ENCODE results near the gene STOX2. TPM values are rescaled to one million over a fixed set of nuclear protein-coding genes. Genes with fewer than 3 reads are reported as not detected.

Gene STOX2
- total RNA-seq, 1 donor from 2014 or later: 2.5 TPM

DNA sequence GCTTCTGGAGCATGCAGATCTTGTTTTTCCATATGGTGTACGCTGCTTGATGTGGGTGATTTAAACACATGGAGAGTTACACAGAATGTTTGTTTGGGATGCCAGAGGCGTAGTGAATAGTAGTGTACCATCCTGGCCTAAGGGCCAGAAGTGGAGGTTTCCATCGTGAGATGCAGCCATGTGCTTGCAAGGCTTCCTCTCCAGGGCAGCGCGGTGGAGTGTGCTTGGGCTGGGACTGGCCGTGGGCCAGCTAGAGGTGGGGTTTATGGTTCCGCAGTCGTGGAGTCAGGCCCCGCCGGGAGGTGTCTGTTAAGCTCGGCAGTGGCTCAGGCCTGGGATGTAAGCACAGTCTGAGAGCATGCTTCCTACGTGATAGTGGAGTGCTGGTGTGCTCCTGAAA lies 14.0 kb downstream of the STOX2 start:
- no peak overlapping the region for H3K9ac ChIP-seq (ENCODE audit: low read length)
- FAIRE-seq (no peak), DNase-seq (ENCODE audit: low read depth) (no peak)
- H3K4me2 ChIP-seq (ENCODE audit: low read length): no peak overlapping the region
- no peaks in the 10 kb centered on the region for H3K9me3 ChIP-seq (ENCODE audit: insufficient read depth, low read depth, low read length)
- no peaks in the 10 kb centered on the region for H3K4me1 ChIP-seq (ENCODE audit: insufficient read depth, low read length)
- no peak overlapping the region for H3K27ac ChIP-seq (ENCODE audit: low read depth, low read length)
- Mint-ChIP-seq H3K9me3 (ENCODE audit: unreplicated experiment) (no peaks in the 10 kb centered on the region), H3K27me3 (ENCODE audit: low read depth, unreplicated experiment) (no peaks in the 10 kb centered on the region), H3K27ac (ENCODE audit: unreplicated experiment) (no peak overlapping the region), H3K4me3 (ENCODE audit: unreplicated experiment) (no peak overlapping the region), H3K36me3 (ENCODE audit: low read depth, unreplicated experiment) (no peaks in the 10 kb centered on the region), H3K4me1 (ENCODE audit: low read depth, unreplicated experiment) (no peaks in the 10 kb centered on the region)
- peaks cover 2% of the 10 kb centered on the region for H3K27me3 ChIP-seq (ENCODE audit: insufficient read depth, low read length)
- no peak overlapping the region for H3K4me3 ChIP-seq (ENCODE audit: insufficient read depth, low read depth, low read length)
- H2AFZ ChIP-seq (ENCODE audit: low read depth, low read length): no peak overlapping the region
- TF ChIP-seq, protein P1, sequence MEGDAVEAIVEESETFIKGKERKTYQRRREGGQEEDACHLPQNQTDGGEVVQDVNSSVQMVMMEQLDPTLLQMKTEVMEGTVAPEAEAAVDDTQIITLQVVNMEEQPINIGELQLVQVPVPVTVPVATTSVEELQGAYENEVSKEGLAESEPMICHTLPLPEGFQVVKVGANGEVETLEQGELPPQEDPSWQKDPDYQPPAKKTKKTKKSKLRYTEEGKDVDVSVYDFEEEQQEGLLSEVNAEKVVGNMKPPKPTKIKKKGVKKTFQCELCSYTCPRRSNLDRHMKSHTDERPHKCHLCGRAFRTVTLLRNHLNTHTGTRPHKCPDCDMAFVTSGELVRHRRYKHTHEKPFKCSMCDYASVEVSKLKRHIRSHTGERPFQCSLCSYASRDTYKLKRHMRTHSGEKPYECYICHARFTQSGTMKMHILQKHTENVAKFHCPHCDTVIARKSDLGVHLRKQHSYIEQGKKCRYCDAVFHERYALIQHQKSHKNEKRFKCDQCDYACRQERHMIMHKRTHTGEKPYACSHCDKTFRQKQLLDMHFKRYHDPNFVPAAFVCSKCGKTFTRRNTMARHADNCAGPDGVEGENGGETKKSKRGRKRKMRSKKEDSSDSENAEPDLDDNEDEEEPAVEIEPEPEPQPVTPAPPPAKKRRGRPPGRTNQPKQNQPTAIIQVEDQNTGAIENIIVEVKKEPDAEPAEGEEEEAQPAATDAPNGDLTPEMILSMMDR (IDR thresholded peaks at IDR 0.05; ENCODE audit: insufficient read depth, low read depth, low read length): no peak
- TF ChIP-seq EZH2 (IDR thresholded peaks at IDR 0.05; ENCODE audit: insufficient read depth, low read length): no peak
- no peaks in the 10 kb centered on the region for H3K36me3 ChIP-seq (ENCODE audit: insufficient read depth, low read length)
- no peaks in the 10 kb centered on the region for H3K79me2 ChIP-seq (ENCODE audit: insufficient read depth, low read length)
- no peaks in the 10 kb centered on the region for H4K20me1 ChIP-seq (ENCODE audit: insufficient read depth, low read length)

DNA sequence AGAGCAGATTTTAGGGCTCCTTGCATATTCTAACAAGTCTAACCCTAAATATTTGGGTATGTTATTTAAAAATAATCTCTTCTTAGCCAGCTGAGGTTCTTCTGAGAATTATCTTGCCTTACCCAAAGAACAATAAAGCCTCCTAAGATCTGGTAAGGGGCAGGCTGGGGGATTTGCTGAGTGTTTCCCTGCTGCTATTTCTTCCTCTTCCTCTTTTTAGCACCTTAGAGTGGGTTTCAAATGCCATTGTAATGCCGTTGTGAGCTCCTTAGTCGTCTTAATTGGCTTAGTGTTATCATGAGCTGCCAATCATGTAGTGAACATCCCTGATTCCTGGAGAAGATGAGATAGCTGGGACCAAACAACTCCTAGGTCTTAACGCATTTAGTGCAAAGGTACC lies 15.4 kb downstream of the STOX2 start:
- H2AFZ ChIP-seq (ENCODE audit: low read depth, low read length): no peak overlapping the region
- no peaks in the 10 kb centered on the region for H3K9me3 ChIP-seq (ENCODE audit: insufficient read depth, low read depth, low read length)
- no peak overlapping the region for H3K9ac ChIP-seq (ENCODE audit: low read length)
- H3K4me3 ChIP-seq (ENCODE audit: insufficient read depth, low read depth, low read length): no peak overlapping the region
- Mint-ChIP-seq H3K36me3 (ENCODE audit: low read depth, unreplicated experiment) (peaks cover 4% of the 10 kb centered on the region), H3K4me1 (ENCODE audit: low read depth, unreplicated experiment) (no peaks in the 10 kb centered on the region), H3K27me3 (ENCODE audit: low read depth, unreplicated experiment) (no peaks in the 10 kb centered on the region), H3K27ac (ENCODE audit: unreplicated experiment) (no peak overlapping the region), H3K4me3 (ENCODE audit: unreplicated experiment) (no peak overlapping the region), H3K9me3 (ENCODE audit: unreplicated experiment) (peaks cover 4% of the 10 kb centered on the region)
- no peaks in the 10 kb centered on the region for H3K36me3 ChIP-seq (ENCODE audit: insufficient read depth, low read length)
- H3K79me2 ChIP-seq (ENCODE audit: insufficient read depth, low read length): no peaks in the 10 kb centered on the region
- TF ChIP-seq, protein P1 (IDR thresholded peaks at IDR 0.05; ENCODE audit: insufficient read depth, low read depth, low read length): no peak
- TF ChIP-seq EZH2 (IDR thresholded peaks at IDR 0.05; ENCODE audit: insufficient read depth, low read length): no peak
- H3K27ac ChIP-seq (ENCODE audit: low read depth, low read length): no peak overlapping the region
- H3K4me1 ChIP-seq (ENCODE audit: insufficient read depth, low read length): no peaks in the 10 kb centered on the region
- no peak for DNase-seq (ENCODE audit: low read depth)
- peaks cover 2% of the 10 kb centered on the region for H3K27me3 ChIP-seq (ENCODE audit: insufficient read depth, low read length)
- no peak for FAIRE-seq
- H3K4me2 ChIP-seq (ENCODE audit: low read length): no peak overlapping the region
- H4K20me1 ChIP-seq (ENCODE audit: insufficient read depth, low read length): no peaks in the 10 kb centered on the region

DNA sequence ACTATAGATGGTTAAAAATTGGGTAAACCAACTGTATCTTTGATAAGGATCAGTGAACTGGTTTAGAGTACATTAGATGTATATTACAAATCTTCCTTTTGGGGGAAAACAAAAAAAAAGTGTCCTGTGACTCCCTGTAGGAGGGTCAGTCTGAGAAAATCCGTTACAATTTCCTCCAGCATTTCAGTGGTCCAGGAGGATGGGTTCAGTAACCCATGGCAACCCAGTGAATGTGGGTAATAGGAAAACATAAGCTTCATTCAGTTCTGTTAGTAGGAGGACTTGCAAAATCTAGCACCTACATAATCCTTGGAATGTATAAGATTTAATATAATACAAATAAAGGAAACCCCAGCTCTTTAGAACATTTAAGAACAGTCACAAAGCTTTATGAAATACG lies 16.2 kb downstream of the STOX2 start:
- H3K4me2 ChIP-seq (ENCODE audit: low read length): no peak overlapping the region

More for the DNA sequence above, 16.2 kb downstream of the STOX2 start:
- H2AFZ ChIP-seq (ENCODE audit: low read depth, low read length): no peak overlapping the region
- H3K9me3 ChIP-seq (ENCODE audit: insufficient read depth, low read depth, low read length): no peaks in the 10 kb centered on the region
- no peaks in the 10 kb centered on the region for H4K20me1 ChIP-seq (ENCODE audit: insufficient read depth, low read length)
- no peaks in the 10 kb centered on the region for H3K79me2 ChIP-seq (ENCODE audit: insufficient read depth, low read length)
- DNase-seq (ENCODE audit: low read depth) (no peak), FAIRE-seq (no peak)
- H3K27ac ChIP-seq (ENCODE audit: low read depth, low read length): no peak overlapping the region
- H3K27me3 ChIP-seq (ENCODE audit: insufficient read depth, low read length): peaks cover 2% of the 10 kb centered on the region
- no peak overlapping the region for H3K9ac ChIP-seq (ENCODE audit: low read length)
- Mint-ChIP-seq H3K27ac (ENCODE audit: unreplicated experiment) (no peak overlapping the region), H3K4me1 (ENCODE audit: low read depth, unreplicated experiment) (no peaks in the 10 kb centered on the region), H3K27me3 (ENCODE audit: low read depth, unreplicated experiment) (no peaks in the 10 kb centered on the region), H3K4me3 (ENCODE audit: unreplicated experiment) (no peak overlapping the region), H3K36me3 (ENCODE audit: low read depth, unreplicated experiment) (peaks cover 4% of the 10 kb centered on the region), H3K9me3 (ENCODE audit: unreplicated experiment) (peaks cover 4% of the 10 kb centered on the region)
- no peak overlapping the region for H3K4me3 ChIP-seq (ENCODE audit: insufficient read depth, low read depth, low read length)
- H3K36me3 ChIP-seq (ENCODE audit: insufficient read depth, low read length): no peaks in the 10 kb centered on the region
- TF ChIP-seq, protein P1 (IDR thresholded peaks at IDR 0.05; ENCODE audit: insufficient read depth, low read depth, low read length): no peak
- TF ChIP-seq EZH2 (IDR thresholded peaks at IDR 0.05; ENCODE audit: insufficient read depth, low read length): no peak
- H3K4me1 ChIP-seq (ENCODE audit: insufficient read depth, low read length): no peaks in the 10 kb centered on the region
